CD14-positive monocyte (primary cell): Measurements from ENCODE around the gene TMED8. TPM values are rescaled to one million over a fixed set of nuclear protein-coding genes. Genes with fewer than 3 reads are reported as not detected.

Source experiments
- DNase-seq, 3 donors: peaks; one replicate each; pipeline ENCODE4 v3.0.0-alpha.2; 2011 to 2022
- H2AFZ ChIP-seq: 2 replicates; pipeline ENCODE4 v1.6.0; 2012; ENCODE audit warnings: mild to moderate bottlenecking, low read depth, low read length, inconsistent platforms; ENCODE audit not compliant: insufficient read depth, poor library complexity, severe bottlenecking
- H3K27ac ChIP-seq, 2 donors: 1 replicate in 1 of 2; 2 replicates in 1 of 2; pipeline ENCODE4 v1.5.1; 2012 to 2013; ENCODE audit warnings: low read length in 2 of 2, control low read depth in 1 of 2, inconsistent platforms in 1 of 2, low read depth in 1 of 2, mild to moderate bottlenecking in 1 of 2
- H3K27me3 ChIP-seq, 2 donors: one replicate each; pipeline versions ENCODE4 v1.6.0 to v1.6.1; 2011 to 2013; ENCODE audit warnings: low read length in 2 of 2; ENCODE audit not compliant: control insufficient read depth in 2 of 2, insufficient read depth in 2 of 2
- H3K36me3 ChIP-seq, 2 donors: replicated peaks in 1 of 2; 1 replicate in 1 of 2; 2 replicates in 1 of 2; pipeline versions ENCODE4 v1.5.1 to v1.6.1; 2012 to 2013; ENCODE audit warnings: low read length in 2 of 2, control low read depth in 1 of 2, inconsistent platforms in 1 of 2, mild to moderate bottlenecking in 1 of 2; ENCODE audit not compliant: insufficient read depth in 2 of 2, control insufficient read depth in 1 of 2
- H3K4me1 ChIP-seq, 2 donors: 1 replicate in 1 of 2; 2 replicates in 1 of 2; pipeline versions ENCODE4 v1.5.1 to v1.6.1; 2012 to 2013; ENCODE audit warnings: low read length in 2 of 2, control low read depth in 1 of 2, inconsistent platforms in 1 of 2, mild to moderate bottlenecking in 1 of 2, moderate library complexity in 1 of 2; ENCODE audit not compliant: insufficient read depth in 2 of 2, control insufficient read depth in 1 of 2
- H3K4me2 ChIP-seq: replicated peaks from 2 replicates; pipeline ENCODE3; 2012; ENCODE audit warnings: low read length, moderate library complexity, mild to moderate bottlenecking; ENCODE audit not compliant: poor library complexity, severe bottlenecking; ENCODE audit errors: extremely low read depth
- H3K4me3 ChIP-seq, 3 experiments: fragments of 200-600 bp in 1 of 3; sonication (generic) in 1 of 3; replicated peaks in 1 of 3; 1 replicate in 2 of 3; 2 replicates in 1 of 3; pipeline ENCODE4 v1.5.1; 2011 to 2013; ENCODE audit warnings: low read length in 3 of 3, mild to moderate bottlenecking in 3 of 3, control low read depth in 2 of 3, low read depth in 2 of 3, inconsistent platforms in 1 of 3, moderate library complexity in 1 of 3
- H3K79me2 ChIP-seq: 2 replicates; pipeline ENCODE4 v1.6.0; 2012; ENCODE audit warnings: mild to moderate bottlenecking, control low read depth, inconsistent platforms, low read length, moderate library complexity; ENCODE audit not compliant: insufficient read depth
- H3K9ac ChIP-seq: 2 replicates; pipeline ENCODE4 v1.6.0; 2017; ENCODE audit warnings: low read length, mild to moderate bottlenecking; ENCODE audit not compliant: insufficient read depth, poor library complexity, severe bottlenecking
- H3K9me3 ChIP-seq, 2 donors: replicated peaks in 1 of 2; 1 replicate in 1 of 2; 2 replicates in 1 of 2; pipeline versions ENCODE4 v1.5.1 to v1.6.1; 2012 to 2013; ENCODE audit warnings: low read length in 2 of 2, control low read depth in 1 of 2; ENCODE audit not compliant: control insufficient read depth in 1 of 2, insufficient read depth in 1 of 2
- H4K20me1 ChIP-seq: 2 replicates; pipeline ENCODE4 v1.6.0; 2012; ENCODE audit warnings: mild to moderate bottlenecking, low read length, control low read depth, moderate library complexity; ENCODE audit not compliant: insufficient read depth
- H3K27ac Mint-ChIP-seq, 7 donors: one replicate each; pipeline ENCODE4 v1.8.0; 2020; ENCODE audit warnings: mild to moderate bottlenecking in 7 of 7, mixed read lengths in 7 of 7, moderate library complexity in 6 of 7, inconsistent platforms in 2 of 7
- H3K27me3 Mint-ChIP-seq, 3 donors: one replicate each; pipeline ENCODE4 v1.8.0; 2021 to 2022; ENCODE audit warnings: low read depth in 3 of 3, mild to moderate bottlenecking in 3 of 3, mixed read lengths in 3 of 3, moderate library complexity in 3 of 3, inconsistent platforms in 1 of 3
- H3K36me3 Mint-ChIP-seq, 2 donors: one replicate each; pipeline ENCODE4 v1.8.0; 2020; ENCODE audit warnings: mixed read lengths in 2 of 2, inconsistent platforms in 1 of 2, mild to moderate bottlenecking in 1 of 2
- H3K4me1 Mint-ChIP-seq: one replicate; pipeline ENCODE4 v1.8.0; 2020; ENCODE audit warnings: mild to moderate bottlenecking, mixed read lengths
- H3K4me3 Mint-ChIP-seq, 2 donors: one replicate each; pipeline ENCODE4 v1.8.0; 2020; ENCODE audit warnings: mild to moderate bottlenecking in 2 of 2, mixed read lengths in 2 of 2, moderate library complexity in 1 of 2
- H3K9me3 Mint-ChIP-seq, 7 donors: one replicate each; pipeline ENCODE4 v1.8.0; 2020 to 2022; ENCODE audit warnings: mixed read lengths in 7 of 7, mild to moderate bottlenecking in 6 of 7, moderate library complexity in 6 of 7, inconsistent platforms in 2 of 7
- CTCF ChIP-seq: fragments of 200-600 bp; IDR thresholded peaks from one replicate; pipeline ENCODE4 v1.8.0; 2022; ENCODE audit warnings: antibody characterized with exemption, mild to moderate bottlenecking
- WGBS: methylation state at CpG from one replicate; pipeline ENCODE4 v1.1.5; 2013; ENCODE audit warnings: missing lambda C conversion rate; ENCODE audit not compliant: insufficient coverage; 5-methylcytosine and 5-hydroxymethylcytosine counted together
- intact Hi-C, 2 donors: fragments of 100-400 bp; cut with micrococcal nuclease; formaldehyde crosslinking; loops; one replicate each; pipeline versions ENCODE4 v1.15.0 to v1.15.1; 2023
- polyA plus RNA-seq, 3 donors: library from polyadenylated mRNA; depleted of rRNA in 1 of 3; unstranded in 2 of 3; stranded (reverse) in 1 of 3; fragments of 300-500 nt in 2 of 3; fragments of >200 nt in 1 of 3; fragmentation: Illumina TruSeq in 2 of 3; gene quantifications; 1 replicate in 2 of 3; 2 replicates in 1 of 3; pipeline ENCODE4 v1.2.3, GENCODE V29; 2012 to 2021

The TMED8 gene
- polyA plus RNA-seq, 3 donors = 5.4 to 6.2 (median 6.1) TPM

- H3K4me3 Mint-ChIP-seq = no peak overlapping the region
- H3K27me3 ChIP-seq = no peaks in the 10 kb centered on the region
- peak; percentile 34 for TF ChIP-seq CTCF
- no peaks in the 10 kb centered on the region for H3K9me3 Mint-ChIP-seq
- peaks cover 12% of the 10 kb centered on the region for H3K4me1 Mint-ChIP-seq
- no CpG with 5 or more reads among the region's 1 CpG for WGBS
- no peaks in the 10 kb centered on the region for H3K36me3 Mint-ChIP-seq
- no peak overlapping the region for H3K9ac ChIP-seq
- no peaks in the 10 kb centered on the region for H3K36me3 ChIP-seq
- H4K20me1 ChIP-seq = no peaks in the 10 kb centered on the region
- no peak overlapping the region for H2AFZ ChIP-seq
- no peak overlapping the region for H3K4me3 ChIP-seq
- intact Hi-C loops = loop anchor here (5.0 kb wide), 2 partner anchors 164 to 219 kb away; partner anchors contain the start of gene CIPC (in 1 of the 2)
- DNase-seq = no peak
- no peak overlapping the region for H3K27ac ChIP-seq
- peaks cover 4% of the 10 kb centered on the region for H3K79me2 ChIP-seq
- no peaks in the 10 kb centered on the region for H3K27me3 Mint-ChIP-seq
- H3K27ac Mint-ChIP-seq = peak overlapping the region in 1 of 7 donors; percentile 18
- H3K4me2 ChIP-seq = no peak overlapping the region
- no peaks in the 10 kb centered on the region for H3K9me3 ChIP-seq
- H3K4me1 ChIP-seq = peaks cover 7 to 18% of the 10 kb centered on the region in 2 donors
Observed at GRCh38 chr14:77316195-77316505, 60.7 kb downstream of the TMED8 start.

GRCh38 chr14:77314539-77315457 lies 62.1 kb downstream of the TMED8 start:
- no peak overlapping the region for H3K4me3 ChIP-seq
- H3K4me3 Mint-ChIP-seq = no peak overlapping the region
- H3K4me1 ChIP-seq = peaks cover 6 to 12% of the 10 kb centered on the region in 2 donors
- no peak overlapping the region for H2AFZ ChIP-seq
- H4K20me1 ChIP-seq = no peaks in the 10 kb centered on the region
- no peaks in the 10 kb centered on the region for H3K9me3 ChIP-seq
- H3K27me3 Mint-ChIP-seq = no peaks in the 10 kb centered on the region
- H3K79me2 ChIP-seq = peaks cover 4% of the 10 kb centered on the region
- no peak overlapping the region for H3K27ac Mint-ChIP-seq
- H3K9ac ChIP-seq = no peak overlapping the region
- intact Hi-C loops = loop anchor here (5.0 kb wide), 2 partner anchors 162 to 217 kb away; partner anchors contain the start of gene CIPC (in 1 of the 2)
- H3K27me3 ChIP-seq = no peaks in the 10 kb centered on the region
- 90% methylated on average over 4 of the region's 10 CpGs for WGBS
- H3K27ac ChIP-seq = no peak overlapping the region
- peaks cover 13% of the 10 kb centered on the region for H3K4me1 Mint-ChIP-seq
- no peak for TF ChIP-seq CTCF
- H3K9me3 Mint-ChIP-seq = peaks cover 0 to 5% (median 0%) of the 10 kb centered on the region in 7 donors
- H3K4me2 ChIP-seq = no peak overlapping the region
- DNase-seq = no peak
- no peaks in the 10 kb centered on the region for H3K36me3 ChIP-seq
- peaks cover 0 to 2% of the 10 kb centered on the region in 2 donors for H3K36me3 Mint-ChIP-seq
